Amygdala (tissue), 56 donors: Measurements from ENCODE around the gene PRODH2.
"Not testable (repeated sequence)": the region's sequence is repeated elsewhere in the genome, so short reads cannot be mapped to it uniquely, and the experiment has no call there.

Experiments used
- DNase-seq, 56 donors: peaks; one replicate each; lab custom pipeline; 2025; lab: John Stamatoyannopoulos, UW

Gene PRODH2

DNA sequence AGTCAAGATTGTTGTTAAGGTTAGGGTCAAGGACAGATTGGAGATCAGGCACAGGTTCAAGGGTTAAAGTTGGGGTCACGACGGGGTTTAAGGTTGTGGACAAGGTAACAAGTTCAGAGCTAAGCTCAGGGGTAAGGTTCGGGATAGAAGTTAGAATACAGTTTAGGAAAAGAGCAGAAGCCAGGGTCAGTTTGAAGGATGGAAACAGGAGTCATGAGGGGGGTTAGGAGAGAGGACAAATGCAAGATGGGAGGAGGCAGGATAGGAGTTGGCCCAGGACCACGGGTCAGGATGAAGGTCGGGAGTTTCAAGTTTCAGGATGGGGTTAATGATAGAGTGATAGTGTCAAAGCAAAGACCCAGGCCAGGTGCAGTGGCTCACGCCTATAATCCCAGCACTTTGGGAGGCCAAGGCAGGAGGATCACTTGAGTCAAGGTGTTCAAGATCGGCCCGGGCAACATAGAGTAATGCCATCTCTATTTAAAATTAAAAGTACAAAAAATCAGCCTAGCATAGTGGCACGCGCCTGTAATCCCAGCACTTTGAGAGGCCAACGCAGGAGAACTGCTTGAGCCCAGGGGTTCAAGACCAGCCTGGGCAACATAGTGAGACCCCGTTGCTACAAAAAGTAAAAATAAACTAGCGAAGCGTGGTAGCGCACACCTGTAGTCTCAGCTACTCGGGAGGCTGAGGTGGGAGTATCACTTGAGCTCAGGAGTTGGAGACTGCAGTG is 32.0 kb upstream of the PRODH2 start:
- DNase-seq = no peak

DNA sequence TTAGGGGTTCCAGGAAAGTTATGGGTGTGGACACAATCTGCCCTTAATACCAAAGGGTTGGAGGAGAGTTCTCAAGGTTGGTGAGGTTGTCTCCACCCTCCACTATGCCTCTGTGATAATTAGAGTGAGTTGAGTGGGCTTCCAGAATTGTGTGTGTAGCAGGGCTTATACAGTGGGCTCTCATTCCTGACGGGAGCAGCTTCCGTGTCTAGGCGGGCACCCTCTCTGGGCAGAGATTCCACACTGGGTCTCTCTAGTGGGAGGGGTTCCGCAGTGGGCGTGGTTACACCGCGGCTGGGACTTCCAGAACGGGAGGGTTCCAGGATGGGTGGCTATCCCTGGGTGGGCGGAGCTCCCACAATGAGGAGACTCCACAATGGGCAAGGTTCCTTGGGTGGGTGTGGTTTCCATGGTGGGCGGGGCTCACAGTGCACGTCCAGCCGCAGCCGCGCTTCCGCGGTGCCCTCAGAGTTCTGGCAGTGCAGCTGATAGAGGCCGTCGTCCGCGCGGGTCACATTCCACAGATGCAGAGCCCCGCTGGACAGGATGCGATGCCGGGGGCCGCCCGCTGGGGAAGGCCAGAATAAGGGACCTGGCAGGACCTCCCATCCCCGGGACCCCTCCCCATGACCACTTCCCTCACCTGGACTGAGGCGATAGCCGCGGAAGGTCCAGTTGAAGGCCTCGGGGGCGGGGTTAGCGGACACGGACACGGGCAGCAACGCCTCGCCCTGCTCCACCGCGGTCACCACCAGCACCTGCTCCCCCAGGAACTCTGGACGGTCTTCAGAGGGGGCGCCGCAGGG is 31.2 kb upstream of the PRODH2 start:
- peak in 2 of 56 donors; percentile 14 to 40 for DNase-seq

DNA sequence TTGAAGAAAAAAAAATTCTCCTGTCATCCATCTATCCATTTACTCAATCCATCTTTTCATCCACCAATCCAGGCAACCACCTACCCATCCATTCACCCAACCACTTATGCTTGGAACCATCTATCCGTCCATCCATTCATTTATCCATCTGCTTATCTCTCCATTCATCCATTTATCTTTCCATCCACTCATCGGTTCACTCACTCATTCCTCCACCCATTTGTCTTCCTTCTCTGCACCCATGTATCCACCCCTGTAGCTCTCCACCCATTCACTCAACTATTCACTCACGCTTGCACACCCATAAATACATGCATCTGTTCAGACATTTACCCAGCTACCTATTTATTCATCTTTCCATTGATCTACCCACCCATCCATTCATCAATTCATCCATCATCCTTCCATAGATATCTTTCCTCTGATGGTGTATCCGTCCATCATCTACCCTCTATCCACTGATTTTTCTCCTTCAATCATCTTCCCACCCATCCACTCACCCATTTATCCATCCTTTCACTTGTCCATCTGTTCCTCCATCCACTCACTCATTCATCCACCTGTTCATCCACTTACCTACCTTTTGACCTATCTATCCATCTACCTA is 30.1 kb upstream of the PRODH2 start:
- DNase-seq = no peak

DNA sequence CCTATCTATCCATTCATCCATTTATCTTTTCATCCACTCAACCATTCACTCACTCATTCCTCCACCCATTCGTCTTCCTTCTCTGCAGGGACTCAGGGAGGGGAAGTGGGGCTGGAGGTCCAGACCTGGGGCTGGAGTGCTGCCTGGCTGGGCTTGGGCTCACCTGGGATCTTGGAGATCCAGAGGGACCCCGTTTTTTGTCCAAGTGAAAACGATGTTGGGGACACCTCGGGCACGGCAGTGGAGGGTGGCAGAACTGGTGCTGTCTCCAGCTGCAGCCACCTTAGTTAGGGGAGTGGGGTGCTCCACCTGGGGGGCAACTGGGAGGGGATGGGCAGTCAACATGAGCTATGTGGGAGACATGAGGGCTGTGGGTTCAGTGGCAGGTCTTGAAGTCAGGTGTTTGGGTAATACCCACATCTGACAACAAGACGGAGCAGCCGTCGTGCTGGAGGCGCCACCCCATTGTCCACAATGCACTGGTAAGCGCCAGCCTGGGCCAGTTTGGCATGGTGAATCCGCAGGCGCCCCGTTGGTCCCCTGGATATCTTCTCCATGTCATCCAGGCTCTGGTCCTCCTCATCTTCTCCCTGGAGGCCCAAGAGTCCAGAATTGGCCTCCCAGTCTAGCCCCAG is 29.4 kb upstream of the PRODH2 start:
- no peak for DNase-seq

DNA sequence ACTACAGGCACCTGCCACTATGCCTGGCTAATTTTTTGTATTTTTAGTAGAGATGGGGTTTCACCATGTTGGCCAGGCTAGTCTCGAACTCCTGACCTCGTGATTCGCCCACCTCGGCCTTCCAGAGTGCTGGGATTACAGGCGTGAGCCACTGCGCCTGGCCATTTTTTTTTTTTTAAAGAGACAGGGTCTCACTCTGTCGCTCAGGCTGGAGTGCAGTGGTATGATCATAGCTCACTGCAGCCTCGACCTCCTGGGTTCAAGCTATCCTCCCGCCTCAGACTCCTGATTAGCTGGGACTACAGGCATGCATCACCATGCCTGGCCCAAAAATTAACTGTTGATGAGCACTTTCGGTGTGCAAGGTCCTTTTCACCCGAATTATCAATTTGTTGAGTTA is 23.5 kb upstream of the PRODH2 start:
- DNase-seq = not testable (repeated sequence)

DNA sequence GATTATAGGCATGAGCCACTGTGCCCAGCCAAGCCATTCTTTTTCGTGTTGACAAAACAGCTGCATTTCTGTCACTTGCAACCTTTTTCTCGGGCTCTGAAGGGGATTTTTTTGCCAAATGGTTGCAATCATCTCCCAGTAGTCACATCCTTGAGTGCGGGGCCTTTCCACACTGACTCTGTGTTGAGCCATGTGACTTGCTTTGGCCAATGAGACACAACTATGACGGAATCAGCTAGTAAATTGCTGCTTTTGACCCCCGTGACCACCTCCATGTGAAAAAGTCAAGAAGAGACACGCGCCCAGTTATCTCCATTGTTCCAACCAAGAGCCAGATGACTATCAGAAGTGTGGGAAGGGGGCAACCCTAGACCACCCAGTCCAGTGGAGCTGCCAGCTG is 21.3 kb upstream of the PRODH2 start:
- DNase-seq = no peak

DNA sequence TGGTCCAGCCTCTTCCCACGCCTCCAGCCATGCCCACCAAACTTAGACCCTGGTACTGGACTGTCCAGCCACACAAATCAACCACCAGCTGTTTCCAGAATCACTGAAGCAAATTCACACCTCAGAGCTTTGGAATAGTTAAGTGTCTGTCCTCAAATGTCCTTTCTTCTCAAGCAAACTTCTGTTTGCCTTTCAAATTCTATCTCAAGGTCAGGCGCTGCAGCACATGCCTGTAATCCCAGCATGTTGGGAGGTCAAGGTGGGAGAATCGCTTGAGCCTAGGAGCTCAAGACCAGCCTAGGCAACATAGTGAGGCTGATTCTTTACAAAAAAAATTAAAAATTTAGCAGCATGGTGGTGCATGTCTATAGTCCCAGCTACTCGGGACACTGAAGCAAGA is 19.4 kb upstream of the PRODH2 start:
- DNase-seq = no peak

DNA sequence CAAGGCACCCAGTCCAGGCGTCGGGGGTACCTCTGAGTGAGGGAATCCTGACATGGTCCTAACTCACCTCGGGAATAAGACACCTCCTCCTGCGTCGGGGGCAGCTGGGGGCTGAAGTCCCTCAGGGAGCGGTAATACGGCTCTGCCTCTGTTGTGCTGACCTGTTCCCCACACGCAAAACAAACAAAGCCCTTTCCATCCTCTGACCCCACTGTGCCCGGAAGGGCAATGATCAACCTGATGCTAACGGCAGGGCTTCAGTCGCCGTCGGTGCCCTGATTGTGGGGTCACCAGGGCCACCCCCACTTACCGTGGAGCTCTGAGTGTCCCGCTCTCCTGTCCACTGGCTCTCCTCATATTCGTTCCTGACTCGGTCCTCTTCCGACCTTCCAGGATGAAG is 18.3 kb upstream of the PRODH2 start:
- no peak for DNase-seq

DNA sequence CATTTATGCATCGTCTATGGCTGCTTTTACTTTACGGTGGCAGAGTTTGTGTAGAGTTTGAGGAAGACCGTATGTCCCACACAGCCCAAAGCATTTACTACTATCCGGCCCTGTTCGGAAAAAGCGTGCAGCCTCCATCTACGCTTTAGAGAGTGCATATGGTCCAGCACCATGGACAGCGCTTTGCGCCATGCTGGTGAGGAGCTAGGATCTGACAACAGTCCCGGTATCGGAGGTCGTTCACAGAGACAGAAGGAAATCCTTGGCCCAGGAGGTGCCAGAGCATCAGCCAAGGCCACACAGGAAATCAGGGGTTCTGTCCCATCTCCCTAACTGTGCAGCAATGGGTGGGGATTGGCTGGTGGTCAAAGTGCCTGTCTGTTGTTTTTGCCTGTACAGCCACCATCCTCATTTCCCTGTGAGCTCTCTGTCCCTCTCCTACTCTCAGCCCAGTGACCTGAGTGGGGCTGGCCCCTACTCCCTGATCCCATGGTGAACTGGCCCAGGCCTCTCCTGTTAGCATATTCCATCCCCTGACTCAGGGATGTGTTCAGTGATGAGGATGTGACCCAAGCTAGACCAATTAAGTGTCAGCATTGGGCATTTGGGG is 16.2 kb upstream of the PRODH2 start:
- DNase-seq = peak in 20 of 56 donors; percentile 0 to 69 (median 21)

DNA sequence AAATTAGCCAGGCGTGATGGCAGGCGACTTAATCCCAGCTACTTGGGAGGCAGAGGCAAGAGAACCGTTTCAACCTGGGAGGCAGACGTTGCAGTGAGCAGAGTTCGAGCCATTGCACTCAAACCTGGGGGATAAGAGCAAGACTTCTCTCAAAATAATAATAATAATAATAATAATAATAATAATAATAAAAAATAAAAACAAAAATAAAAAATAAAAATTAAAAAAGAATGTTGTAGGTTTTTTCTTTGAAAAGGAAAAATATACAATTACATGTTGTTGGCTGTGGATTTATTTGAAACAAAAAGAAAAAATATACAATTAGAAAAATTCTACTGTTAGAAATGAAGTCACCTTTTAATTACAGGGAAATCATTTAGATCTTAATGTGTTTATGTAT is 11.5 kb upstream of the PRODH2 start:
- no peak for DNase-seq

DNA sequence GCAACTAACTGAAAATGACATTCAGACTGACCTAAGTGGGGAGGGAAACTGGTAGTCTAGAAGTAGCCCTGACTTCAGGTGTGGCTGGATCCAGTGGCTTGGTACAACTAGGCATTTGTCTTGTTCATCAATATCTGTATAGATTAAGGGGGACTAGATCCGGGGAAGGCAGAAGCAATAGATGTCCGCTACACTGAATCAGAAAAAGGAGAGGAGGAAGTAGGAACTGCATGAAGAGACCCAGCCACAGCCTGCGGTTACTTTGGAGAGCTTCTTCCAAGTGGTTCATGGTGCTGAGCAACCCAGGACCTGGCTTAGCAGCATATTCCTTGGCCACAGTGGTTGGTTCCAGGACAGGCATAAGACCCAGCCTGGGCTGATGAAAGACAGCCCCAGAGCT is 9.9 kb upstream of the PRODH2 start:
- no peak for DNase-seq

DNA sequence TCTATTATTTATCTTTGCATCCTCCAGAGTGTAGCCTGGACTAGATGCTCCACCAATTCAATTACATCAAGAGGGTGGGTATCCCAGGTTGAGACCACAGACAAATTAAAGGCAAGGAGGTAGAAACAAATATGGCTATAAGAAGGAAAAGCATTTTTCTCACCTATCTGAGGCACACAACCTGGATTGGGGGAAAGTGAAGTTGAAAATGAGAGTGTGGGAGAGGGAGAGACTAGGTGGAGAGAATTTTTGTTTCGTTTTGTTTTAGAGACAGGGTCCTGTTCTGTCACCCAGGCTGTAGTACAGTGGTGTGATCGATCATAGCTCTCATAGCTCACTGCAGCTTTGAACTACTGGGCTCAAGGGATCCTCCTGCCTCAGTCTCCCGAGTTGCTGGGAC is 5.8 kb upstream of the PRODH2 start:
- DNase-seq = no peak

DNA sequence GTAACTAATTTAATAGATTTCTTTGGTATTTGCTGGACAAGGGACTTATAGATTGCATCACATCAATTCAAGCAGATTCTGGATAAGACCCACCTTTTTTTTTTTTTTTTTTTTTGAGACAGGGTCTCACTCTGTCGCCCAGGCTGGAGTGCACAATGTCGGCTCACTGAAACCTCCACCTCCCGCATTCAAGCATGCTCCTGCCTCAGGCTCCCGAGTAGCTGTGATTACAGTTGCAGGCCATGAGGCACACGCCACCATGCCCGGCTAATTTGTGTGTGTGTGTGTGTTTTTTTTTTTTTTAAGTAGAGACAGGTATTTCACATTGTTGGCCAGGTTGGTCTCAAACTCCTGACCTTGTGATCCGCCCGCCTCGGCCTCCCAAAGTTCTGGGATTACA is 4.2 kb upstream of the PRODH2 start:
- DNase-seq = no peak

DNA sequence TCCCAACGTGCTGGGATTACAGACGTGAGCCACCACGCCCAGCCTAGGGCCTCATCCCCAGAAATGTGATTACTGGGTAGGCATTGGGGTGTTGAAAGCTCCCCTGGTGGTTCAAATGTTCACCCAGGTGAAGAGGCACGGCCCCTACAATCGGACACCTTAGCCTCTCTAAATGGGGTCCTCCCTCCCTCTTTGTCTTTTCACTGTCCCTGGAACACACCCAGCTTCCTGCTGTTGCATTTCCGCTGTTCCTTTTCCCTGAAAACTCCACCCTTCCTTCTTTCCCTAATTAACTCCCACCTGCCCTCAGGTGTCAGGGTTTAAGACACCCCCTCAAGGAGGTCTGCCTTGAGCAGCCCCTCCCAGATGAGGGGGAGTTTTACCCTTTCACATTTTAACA is 3.6 kb upstream of the PRODH2 start:
- DNase-seq = no peak

DNA sequence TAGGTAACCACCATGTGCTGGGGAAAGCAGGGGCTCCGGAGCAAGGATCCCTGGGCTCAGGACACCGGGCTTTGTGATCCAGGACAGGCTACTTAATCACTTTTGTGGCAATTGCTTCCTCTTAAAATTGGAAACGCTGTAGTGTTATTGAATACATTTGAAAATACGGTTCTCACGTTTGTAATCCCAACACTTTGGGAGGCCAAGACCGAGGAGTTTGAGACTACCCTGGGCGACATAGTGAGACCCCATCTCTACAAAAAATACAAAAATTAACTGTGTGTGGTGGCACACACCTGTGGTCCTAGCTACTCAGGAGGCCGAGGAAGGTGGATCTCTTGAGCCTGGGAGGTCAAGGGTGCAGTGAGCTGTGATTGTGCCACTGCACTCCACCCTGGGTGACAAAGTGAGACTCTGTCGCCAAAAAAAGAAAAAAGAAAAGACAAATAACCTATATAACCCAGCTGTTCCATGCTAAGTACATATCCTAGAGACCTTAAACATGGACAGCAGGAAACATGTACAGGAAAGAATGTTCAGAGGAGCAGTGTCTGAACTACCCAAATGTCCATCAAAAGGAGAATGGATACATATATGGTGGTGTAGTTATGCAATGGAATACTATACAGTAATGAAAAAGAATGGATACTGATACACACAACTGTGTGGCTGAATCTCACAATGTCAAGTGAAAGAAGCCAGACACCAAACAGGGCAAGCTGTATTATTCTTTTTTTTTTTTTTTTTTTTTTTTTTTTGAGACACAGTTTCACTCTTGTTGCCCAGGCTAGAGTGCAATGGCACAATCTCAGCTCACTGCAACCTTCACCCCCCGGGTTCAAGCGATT is 622 bp upstream of the PRODH2 start:
- no peak for DNase-seq

DNA sequence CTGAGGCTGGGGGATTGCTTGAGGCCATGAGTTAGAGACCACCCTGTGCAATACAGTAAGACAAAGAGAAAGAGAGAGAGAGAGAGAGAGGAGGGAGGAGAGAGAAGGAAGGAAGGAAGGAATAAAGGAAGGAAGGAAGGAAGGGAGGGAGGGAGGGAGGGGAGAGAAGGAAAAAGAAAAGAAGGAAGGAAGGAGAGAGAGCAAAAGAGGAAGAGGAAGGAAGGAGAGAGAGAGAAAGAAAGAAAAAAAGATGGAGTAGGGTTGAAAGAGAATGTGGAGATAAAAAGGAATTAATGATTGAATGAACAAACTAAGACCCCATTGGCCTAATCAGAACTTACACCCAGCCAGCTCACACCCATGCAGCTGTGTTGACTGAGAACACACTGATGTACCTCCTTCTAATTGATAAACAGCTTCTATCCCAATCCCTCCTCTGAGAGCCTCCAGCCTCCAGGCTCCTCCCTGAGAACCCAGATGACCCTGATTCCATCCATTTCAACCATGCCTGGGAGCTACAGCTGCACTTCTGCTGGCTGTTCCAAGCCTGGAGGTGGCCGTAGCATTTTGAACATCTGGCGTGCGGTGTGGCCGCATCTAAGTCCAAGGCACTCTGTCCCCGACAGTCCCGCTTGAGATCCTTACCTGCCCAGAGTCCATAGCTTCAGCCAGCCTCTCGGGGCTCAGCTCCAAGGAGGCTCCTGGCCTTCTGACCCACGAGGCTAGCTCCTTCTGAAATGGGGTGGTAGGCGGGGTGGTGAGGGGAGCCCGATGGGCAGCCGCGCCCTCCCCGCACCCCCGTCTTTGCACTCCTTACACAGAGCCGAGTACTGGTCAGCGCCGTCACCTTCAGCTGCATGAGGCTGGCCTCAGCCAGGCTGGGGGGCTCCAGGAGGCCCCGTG is 1.1 kb downstream of the PRODH2 start:
- no peak for DNase-seq

DNA sequence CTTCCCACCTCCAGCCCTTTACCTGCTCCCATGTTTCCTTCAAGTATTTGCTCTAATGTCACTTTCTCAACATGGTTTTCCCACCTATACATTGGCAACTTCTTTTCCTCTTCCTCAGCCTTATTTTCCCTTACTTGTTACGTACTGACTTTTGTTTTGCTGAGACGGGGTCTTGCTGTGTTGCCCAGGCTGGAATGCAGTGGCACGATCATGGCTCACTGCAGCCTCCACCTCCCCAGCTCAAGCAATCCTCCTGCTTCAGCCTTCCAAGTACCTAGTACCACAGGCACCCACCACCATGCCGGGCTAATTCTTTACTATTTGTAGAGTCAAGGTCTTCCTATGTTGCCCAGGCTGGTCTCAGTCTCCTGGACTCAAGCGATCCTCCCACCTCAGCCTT is 5.0 kb downstream of the PRODH2 start:
- DNase-seq = no peak

DNA sequence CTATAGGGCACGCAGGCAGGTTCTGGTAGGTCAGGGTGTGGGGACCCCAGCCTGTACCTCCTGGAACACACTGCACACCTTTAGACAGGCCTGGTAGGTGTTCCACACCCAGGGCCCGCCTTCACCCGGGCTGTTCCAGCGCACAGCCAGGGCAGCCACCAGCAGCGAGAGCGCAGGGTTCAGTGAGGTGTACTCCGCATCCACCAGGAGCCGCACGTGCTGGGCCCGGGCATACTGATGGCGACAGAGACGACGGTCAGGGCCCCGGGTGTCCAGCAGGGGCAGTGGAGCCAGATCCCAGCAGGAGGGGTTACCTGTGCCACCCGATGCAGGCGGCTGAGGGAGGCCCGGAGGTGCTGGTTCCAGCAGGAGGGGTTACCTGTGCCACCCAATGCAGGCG is 6.0 kb downstream of the PRODH2 start:
- DNase-seq = no peak
